Epithelial cell of proximal tubule (primary cell): ENCODE data around the gene SYNGAP1. TPM values are rescaled to one million over a fixed set of nuclear protein-coding genes. Genes with fewer than 3 reads are reported as not detected.
"Not testable (repeated sequence)": the region's sequence is repeated elsewhere in the genome, so short reads cannot be mapped to it uniquely, and the experiment has no call there.

Experiments
- DNase-seq: peaks from one replicate; pipeline ENCODE4 v3.0.0-alpha.2; 2011; ENCODE audit warnings: low read depth
- H3K4me3 ChIP-seq: 2 replicates; pipeline ENCODE4 v1.5.1; 2011; ENCODE audit warnings: low read depth, mild to moderate bottlenecking, low read length
- total RNA-seq: library from RNA; depleted of rRNA; stranded (reverse); fragments of >200 nt; gene quantifications from 2 replicates; pipeline ENCODE4 v1.2.3, GENCODE V29; 2015
- TF ChIP-seq, protein P1 (sequence below): conservative IDR thresholded peaks from 2 replicates; pipeline ENCODE4 v1.5.1; 2012; ENCODE audit warnings: low read depth, mild to moderate bottlenecking, low read length

SYNGAP1 gene
- total RNA-seq, 1 donor from 2014 or later: 2.3 TPM

DNA sequence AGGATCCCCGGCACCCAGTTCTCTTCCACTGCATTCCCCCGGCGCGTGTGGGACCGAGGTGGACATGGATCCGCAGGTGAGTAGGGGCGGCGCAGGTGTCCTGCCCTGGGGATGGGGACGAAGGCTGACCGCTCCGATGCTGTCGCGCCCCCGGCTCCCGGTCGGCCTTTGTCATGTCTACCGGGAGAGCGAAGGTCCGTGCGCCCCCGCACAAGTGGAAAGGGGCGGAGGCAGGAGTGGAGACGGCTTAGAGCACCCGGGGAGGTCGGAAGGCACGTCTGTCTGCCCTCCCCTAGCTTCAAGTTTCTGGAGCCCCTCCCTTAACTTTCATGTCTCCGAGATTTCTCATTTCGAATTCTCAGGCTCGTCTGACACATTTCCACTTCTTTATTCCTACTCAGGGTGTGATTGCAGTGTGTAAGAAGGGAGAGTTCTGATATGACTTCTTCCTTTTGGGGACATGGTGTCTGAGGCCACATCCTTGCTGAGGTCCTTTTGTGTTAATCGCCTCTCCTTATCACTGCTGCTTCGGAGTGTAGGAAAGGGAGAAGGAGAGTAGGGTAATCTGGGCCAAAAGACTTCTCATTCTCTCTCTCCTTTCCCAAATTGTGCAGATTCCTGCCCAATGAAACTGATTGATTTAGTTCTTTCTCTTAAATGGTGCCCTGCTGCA is 27.8 kb upstream of the SYNGAP1 start:
- TF ChIP-seq, protein P1, sequence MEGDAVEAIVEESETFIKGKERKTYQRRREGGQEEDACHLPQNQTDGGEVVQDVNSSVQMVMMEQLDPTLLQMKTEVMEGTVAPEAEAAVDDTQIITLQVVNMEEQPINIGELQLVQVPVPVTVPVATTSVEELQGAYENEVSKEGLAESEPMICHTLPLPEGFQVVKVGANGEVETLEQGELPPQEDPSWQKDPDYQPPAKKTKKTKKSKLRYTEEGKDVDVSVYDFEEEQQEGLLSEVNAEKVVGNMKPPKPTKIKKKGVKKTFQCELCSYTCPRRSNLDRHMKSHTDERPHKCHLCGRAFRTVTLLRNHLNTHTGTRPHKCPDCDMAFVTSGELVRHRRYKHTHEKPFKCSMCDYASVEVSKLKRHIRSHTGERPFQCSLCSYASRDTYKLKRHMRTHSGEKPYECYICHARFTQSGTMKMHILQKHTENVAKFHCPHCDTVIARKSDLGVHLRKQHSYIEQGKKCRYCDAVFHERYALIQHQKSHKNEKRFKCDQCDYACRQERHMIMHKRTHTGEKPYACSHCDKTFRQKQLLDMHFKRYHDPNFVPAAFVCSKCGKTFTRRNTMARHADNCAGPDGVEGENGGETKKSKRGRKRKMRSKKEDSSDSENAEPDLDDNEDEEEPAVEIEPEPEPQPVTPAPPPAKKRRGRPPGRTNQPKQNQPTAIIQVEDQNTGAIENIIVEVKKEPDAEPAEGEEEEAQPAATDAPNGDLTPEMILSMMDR: no peak
- DNase-seq: no peak
- H3K4me3 ChIP-seq: peak overlapping the region; percentile 91

DNA sequence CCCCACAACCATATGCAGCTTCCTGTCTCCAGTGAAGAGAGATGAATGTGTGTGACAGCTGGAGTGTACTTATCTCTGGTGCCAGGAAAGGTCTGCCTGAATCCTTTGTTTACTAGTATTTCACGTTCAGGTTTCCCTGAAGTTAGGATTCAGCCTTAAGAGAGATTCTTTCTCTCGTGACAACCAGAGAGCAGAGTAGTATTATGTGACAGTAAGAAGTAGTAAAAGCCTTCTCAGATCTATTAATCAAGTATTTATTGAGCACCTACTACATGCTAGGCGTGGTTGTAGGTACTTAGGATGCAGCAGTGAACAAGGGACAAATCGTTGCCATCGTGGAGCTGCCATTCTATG is 27.3 kb upstream of the SYNGAP1 start:
- TF ChIP-seq, protein P1: no peak
- DNase-seq: no peak
- H3K4me3 ChIP-seq: peak overlapping the region; percentile 91

DNA sequence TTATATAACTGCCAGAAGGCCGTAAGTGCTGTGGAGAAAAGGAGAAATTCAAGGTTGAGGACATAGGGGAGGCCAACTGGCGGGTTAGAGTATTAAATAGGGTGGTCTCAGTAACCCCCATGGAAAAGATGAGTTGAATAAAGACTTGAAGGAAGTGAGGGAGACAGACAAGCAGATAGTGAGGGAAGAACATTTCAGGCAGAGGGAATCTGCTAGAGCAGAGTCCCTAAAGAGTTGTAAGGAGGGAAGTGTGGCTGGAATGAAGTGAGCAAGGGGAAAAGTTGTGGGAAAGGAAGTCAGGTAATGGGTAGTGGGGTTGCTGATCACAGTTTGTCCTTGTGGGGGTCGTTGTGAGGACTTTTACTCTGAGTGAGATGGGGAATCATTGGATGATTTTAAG is 26.9 kb upstream of the SYNGAP1 start:
- TF ChIP-seq, protein P1: no peak
- peak overlapping the region; percentile 91 for H3K4me3 ChIP-seq

DNA sequence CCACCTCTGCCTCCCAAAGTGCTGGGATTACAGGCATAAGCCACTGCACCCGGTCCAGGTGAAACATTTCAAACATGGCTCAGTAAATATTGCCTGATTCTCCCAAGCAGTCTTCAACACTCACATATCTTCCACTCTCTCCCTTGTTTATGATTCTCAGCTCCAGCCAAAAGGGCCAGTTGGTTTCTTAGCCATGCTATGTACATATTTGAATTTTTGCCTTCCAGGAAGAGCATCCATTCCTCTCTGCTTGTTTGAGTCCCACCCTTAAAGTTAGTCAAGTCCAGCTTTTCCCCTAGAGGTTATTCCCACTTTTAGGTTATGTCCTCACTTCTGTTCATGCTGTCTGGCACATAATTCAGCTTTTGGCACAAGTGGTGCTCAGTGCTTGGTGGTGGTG is 22.3 kb upstream of the SYNGAP1 start:
- TF ChIP-seq, protein P1: no peak
- DNase-seq: no peak
- H3K4me3 ChIP-seq: no peak overlapping the region

More for the DNA sequence above, 26.9 kb upstream of the SYNGAP1 start:
- no peak for DNase-seq

DNA sequence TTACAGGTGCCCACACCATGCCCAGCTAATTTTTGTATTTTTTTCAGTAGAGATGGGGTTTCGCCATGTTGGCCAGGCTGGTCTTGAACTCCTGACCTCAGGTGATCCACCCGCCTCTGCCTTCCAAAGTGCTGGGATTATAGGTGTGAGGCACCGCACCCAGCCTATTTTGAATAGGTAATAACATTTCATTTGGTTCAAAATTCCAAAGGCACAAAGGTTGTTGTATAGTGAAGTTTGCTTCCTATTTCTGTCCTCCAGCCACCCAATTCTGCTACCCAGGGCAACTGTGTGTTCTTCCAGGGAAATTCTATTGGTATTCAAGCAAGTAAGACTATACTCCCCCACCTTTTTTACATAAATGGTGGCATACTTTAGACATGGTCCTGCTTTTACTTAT is 21.3 kb upstream of the SYNGAP1 start:
- H3K4me3 ChIP-seq, DNase-seq: not testable (repeated sequence)

DNA sequence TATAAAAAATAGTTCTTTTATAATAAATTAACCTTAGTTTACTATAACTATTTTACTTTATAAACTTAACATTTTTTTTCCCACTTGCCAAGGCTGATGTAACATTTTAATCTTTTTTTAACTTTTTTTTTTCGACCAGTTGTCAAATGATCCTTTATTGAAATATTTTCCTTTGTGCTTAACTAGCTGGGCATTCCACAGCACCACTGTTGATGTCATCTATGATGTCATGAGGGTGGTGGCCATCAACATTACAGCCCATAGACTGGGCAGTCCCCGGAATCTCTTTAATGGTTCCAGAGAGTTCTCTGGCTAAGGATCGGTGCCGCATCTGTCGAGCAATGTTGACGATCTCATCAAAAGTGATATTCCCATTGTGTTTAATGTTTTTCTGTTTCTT is 20.0 kb upstream of the SYNGAP1 start:
- DNase-seq, H3K4me3 ChIP-seq: not testable (repeated sequence)

DNA sequence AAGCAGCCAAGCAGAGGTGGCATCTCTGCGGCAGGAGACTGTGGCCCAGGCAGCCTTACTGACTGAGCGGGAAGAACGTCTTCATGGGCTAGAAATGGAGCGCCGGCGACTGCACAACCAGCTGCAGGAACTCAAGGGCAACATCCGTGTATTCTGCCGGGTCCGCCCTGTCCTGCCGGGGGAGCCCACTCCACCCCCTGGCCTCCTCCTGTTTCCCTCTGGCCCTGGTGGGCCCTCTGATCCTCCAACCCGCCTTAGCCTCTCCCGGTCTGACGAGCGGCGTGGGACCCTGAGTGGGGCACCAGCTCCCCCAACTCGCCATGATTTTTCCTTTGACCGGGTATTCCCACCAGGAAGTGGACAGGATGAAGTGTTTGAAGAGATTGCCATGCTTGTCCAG is 15.0 kb upstream of the SYNGAP1 start:
- DNase-seq: no peak
- H3K4me3 ChIP-seq: no peak overlapping the region
- TF ChIP-seq, protein P1: no peak

DNA sequence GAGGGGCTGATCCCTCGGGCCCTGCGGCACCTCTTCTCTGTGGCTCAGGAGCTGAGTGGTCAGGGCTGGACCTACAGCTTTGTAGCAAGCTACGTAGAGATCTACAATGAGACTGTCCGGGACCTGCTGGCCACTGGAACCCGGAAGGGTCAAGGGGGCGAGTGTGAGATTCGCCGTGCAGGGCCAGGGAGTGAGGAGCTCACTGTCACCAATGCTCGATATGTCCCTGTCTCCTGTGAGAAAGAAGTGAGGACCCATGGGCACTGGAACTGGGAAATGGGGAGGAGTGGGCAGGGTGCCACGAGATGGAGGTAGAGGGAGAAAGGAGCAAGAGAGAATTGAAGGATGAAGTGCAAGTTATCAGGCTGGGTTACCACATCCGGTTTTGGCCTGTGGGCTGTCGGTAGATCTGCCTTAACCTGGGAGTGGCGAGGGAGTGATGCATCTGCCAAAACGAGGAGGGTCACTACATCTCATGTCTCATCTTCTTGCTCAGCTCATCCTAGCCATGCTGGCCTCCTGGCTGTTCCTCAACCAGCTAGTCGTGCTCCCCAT is 14.4 kb upstream of the SYNGAP1 start:
- TF ChIP-seq, protein P1: no peak
- DNase-seq: no peak
- no peak overlapping the region for H3K4me3 ChIP-seq
